GM19239 (cell line): ENCODE measurements around the gene IL1RL2.

ENCODE experiments used
- DNase-seq: peaks from one replicate; pipeline ENCODE4 v3.0.0; 2011; ENCODE audit warnings: low spot score; ENCODE audit not compliant: insufficient read length
- FAIRE-seq: peaks from 2 replicates; lab custom pipeline; 2011; peaks lifted over from hg19 to GRCh38; lab: Jason Lieb, UNC

Gene IL1RL2

GRCh38 chr2:102190430-102191107 lies 3.7 kb downstream of the IL1RL2 start:
- FAIRE-seq (no peak), DNase-seq (no peak)

GRCh38 chr2:102191501-102191900 lies 4.7 kb downstream of the IL1RL2 start:
- DNase-seq: no peak
- no peak for FAIRE-seq

GRCh38 chr2:102193074-102193473 lies 6.3 kb downstream of the IL1RL2 start:
- FAIRE-seq (no peak), DNase-seq (no peak)

GRCh38 chr2:102194609-102195268 lies 7.9 kb downstream of the IL1RL2 start:
- DNase-seq (no peak), FAIRE-seq (no peak)

GRCh38 chr2:102197389-102198137 lies 10.7 kb downstream of the IL1RL2 start:
- DNase-seq: no peak
- FAIRE-seq: no peak

- FAIRE-seq (no peak), DNase-seq (no peak)
Measured at GRCh38 chr2:102200539-102200938, 13.7 kb downstream of the IL1RL2 start.

- no peak for DNase-seq
- no peak for FAIRE-seq
Measured at GRCh38 chr2:102204638-102205037, 17.8 kb downstream of the IL1RL2 start.

GRCh38 chr2:102206666-102207341 lies 20.0 kb downstream of the IL1RL2 start:
- FAIRE-seq (no peak), DNase-seq (no peak)

- DNase-seq (no peak), FAIRE-seq (no peak)
Measured at GRCh38 chr2:102208774-102209173, 22.0 kb downstream of the IL1RL2 start.

- no peak for DNase-seq
- no peak for FAIRE-seq
Measured at GRCh38 chr2:102209474-102209873, 22.7 kb downstream of the IL1RL2 start.

GRCh38 chr2:102217032-102217431 lies 30.2 kb downstream of the IL1RL2 start:
- FAIRE-seq (no peak), DNase-seq (no peak)

- no peak for FAIRE-seq
- DNase-seq: no peak
Measured at GRCh38 chr2:102224824-102225739, 38.3 kb downstream of the IL1RL2 start.

GRCh38 chr2:102226171-102226570 lies 39.3 kb downstream of the IL1RL2 start:
- FAIRE-seq: no peak
- DNase-seq: no peak

- no peak for FAIRE-seq
Measured at GRCh38 chr2:102226612-102227391, 40.0 kb downstream of the IL1RL2 start.

GRCh38 chr2:102229141-102229769 lies 42.4 kb downstream of the IL1RL2 start:
- FAIRE-seq: no peak

More at GRCh38 chr2:102226612-102227391, 40.0 kb downstream of the IL1RL2 start:
- DNase-seq: no peak

GRCh38 chr2:102230410-102230909 lies 43.6 kb downstream of the IL1RL2 start:
- FAIRE-seq (no peak), DNase-seq (no peak)

More at GRCh38 chr2:102229141-102229769, 42.4 kb downstream of the IL1RL2 start:
- no peak for DNase-seq

GRCh38 chr2:102233132-102233884 lies 46.5 kb downstream of the IL1RL2 start:
- DNase-seq (no peak), FAIRE-seq (no peak)
